Vagina (tissue), 2 donors: ENCODE results near the gene EIF3C.
"Not testable (repeated sequence)": the region's sequence is repeated elsewhere in the genome, so short reads cannot be mapped to it uniquely, and the experiment has no call there.

Experiments
- CTCF ChIP-seq, 3 experiments: fragments of 450-650 bp in 2 of 3; fragments of 200-600 bp in 1 of 3; sonication (generic) in 1 of 3; IDR thresholded peaks; one replicate each; pipeline ENCODE4 v1.5.1; 2017 to 2019; ENCODE audit warnings: antibody characterized with exemption in 3 of 3, mild to moderate bottlenecking in 2 of 3, moderate library complexity in 2 of 3
- POLR2A ChIP-seq, 2 donors: fragments of 450-650 bp; IDR thresholded peaks; one replicate each; pipeline ENCODE4 v1.6.1; 2017; ENCODE audit warnings: antibody characterized with exemption in 2 of 2, mild to moderate bottlenecking in 2 of 2, moderate library complexity in 2 of 2

DNA sequence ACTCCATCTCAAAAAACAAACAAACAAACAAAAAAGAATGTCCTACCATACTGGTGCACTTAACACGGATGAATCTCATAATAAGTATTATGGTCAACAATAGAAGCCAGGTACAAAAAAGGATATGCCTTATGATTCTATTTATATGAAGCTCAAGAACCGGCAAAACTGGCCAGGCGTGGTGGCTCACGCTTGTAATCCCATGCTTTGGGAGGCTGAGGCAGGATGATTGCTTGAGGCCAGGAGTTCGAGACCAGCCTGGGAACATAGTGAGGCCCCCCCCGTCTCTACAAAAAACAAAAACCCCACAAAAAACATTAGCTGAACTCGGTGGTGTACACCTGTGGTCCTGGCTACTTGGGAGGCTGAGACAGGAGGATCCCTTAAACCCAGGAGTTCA, 7.0 kb upstream of the EIF3C start:
- TF ChIP-seq CTCF, POLR2A (IDR thresholded peaks at IDR 0.05): not testable (repeated sequence)
